Measurements from ENCODE around the gene IL20RB. TPM values are rescaled to one million over a fixed set of nuclear protein-coding genes. Genes with fewer than 3 reads are reported as not detected.

IL20RB gene
- total and polyA plus RNA-seq, 2 donors from 2014 or later: 0.79 TPM; not detected in 1

DNA sequence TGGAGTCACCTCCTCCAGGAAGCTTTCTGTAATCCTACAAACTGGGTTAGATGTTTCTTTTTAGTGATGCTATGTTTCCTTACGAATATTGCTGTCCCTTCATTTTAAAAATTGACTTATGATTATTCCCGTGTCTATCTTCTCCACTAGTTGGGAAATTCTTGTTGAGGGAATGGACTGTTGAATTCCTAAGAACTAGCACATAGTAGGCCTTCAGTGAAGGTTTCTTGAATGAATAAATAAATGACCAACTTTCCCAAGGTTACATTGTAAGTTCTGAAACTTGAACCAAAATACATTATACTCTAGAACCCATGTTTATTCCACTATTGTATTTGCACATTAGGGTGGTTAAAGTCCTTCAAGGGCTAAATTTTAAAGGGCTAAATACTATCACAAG lies 812 bp upstream of the IL20RB start:
- H3K9ac ChIP-seq (ENCODE audit: low read length in 3 of 3): no peak overlapping the region
- DNase-seq: no peak
- peaks cover 0 to 20% (median 7%) of the 10 kb centered on the region in 3 donors for H3K4me1 ChIP-seq (ENCODE audit: control insufficient read depth in 2 of 3, insufficient read depth in 2 of 3, low read depth in 1 of 3, low read length in 3 of 3)
- H3K9me3 ChIP-seq (ENCODE audit: control insufficient read depth in 2 of 3, insufficient read depth in 1 of 3, low read length in 3 of 3): no peaks in the 10 kb centered on the region
- no peak overlapping the region for H3K4me3 ChIP-seq (ENCODE audit: low read length in 3 of 3)
- H3K27ac ChIP-seq (ENCODE audit: low read depth in 2 of 2, low read length in 2 of 2): no peak overlapping the region
- FAIRE-seq: no peak
- H3K36me3 ChIP-seq (ENCODE audit: control insufficient read depth in 2 of 3, insufficient read depth in 3 of 3, low read length in 3 of 3): no peaks in the 10 kb centered on the region
- intact Hi-C loops (cut with DNase I): no loop called here
- H3K27me3 ChIP-seq (ENCODE audit: control insufficient read depth, insufficient read depth, low read length): no peaks in the 10 kb centered on the region
- TF ChIP-seq, protein P1, sequence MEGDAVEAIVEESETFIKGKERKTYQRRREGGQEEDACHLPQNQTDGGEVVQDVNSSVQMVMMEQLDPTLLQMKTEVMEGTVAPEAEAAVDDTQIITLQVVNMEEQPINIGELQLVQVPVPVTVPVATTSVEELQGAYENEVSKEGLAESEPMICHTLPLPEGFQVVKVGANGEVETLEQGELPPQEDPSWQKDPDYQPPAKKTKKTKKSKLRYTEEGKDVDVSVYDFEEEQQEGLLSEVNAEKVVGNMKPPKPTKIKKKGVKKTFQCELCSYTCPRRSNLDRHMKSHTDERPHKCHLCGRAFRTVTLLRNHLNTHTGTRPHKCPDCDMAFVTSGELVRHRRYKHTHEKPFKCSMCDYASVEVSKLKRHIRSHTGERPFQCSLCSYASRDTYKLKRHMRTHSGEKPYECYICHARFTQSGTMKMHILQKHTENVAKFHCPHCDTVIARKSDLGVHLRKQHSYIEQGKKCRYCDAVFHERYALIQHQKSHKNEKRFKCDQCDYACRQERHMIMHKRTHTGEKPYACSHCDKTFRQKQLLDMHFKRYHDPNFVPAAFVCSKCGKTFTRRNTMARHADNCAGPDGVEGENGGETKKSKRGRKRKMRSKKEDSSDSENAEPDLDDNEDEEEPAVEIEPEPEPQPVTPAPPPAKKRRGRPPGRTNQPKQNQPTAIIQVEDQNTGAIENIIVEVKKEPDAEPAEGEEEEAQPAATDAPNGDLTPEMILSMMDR (IDR thresholded peaks at IDR 0.05; ENCODE audit: borderline replicate concordance, extremely low read depth, insufficient read depth): no peak

DNA sequence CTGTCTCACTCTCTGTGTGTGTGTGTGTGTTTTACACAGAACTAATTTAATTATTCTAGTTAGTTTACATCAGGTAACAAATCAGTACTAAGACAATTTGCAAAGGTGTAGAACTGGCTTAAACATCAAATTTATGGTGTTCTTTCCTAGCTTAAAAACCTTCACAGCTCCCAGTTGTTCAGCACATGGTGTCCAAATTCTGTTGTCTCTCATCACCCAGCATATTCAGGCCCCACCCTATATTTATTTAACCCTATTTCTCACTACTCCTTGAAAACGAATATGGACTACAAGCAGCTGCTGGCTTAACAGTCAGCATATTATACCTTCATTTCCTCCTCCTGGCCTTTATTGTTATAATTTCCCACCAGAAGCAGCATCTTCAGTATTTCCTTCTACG lies 1.2 kb downstream of the IL20RB start:
- FAIRE-seq: no peak
- no peaks in the 10 kb centered on the region for H3K9me3 ChIP-seq (ENCODE audit: control insufficient read depth in 2 of 3, insufficient read depth in 1 of 3, low read length in 3 of 3)
- H3K27ac ChIP-seq (ENCODE audit: low read depth in 2 of 2, low read length in 2 of 2): no peak overlapping the region
- H3K9ac ChIP-seq (ENCODE audit: low read length in 3 of 3): no peak overlapping the region
- H3K27me3 ChIP-seq (ENCODE audit: control insufficient read depth, insufficient read depth, low read length): no peaks in the 10 kb centered on the region
- peaks cover 0 to 20% (median 7%) of the 10 kb centered on the region in 3 donors for H3K4me1 ChIP-seq (ENCODE audit: control insufficient read depth in 2 of 3, insufficient read depth in 2 of 3, low read depth in 1 of 3, low read length in 3 of 3)
- intact Hi-C loops (cut with DNase I): no loop called here
- H3K36me3 ChIP-seq (ENCODE audit: control insufficient read depth in 2 of 3, insufficient read depth in 3 of 3, low read length in 3 of 3): no peaks in the 10 kb centered on the region
- TF ChIP-seq, protein P1 (IDR thresholded peaks at IDR 0.05; ENCODE audit: borderline replicate concordance, extremely low read depth, insufficient read depth): no peak
- DNase-seq: no peak
- H3K4me3 ChIP-seq (ENCODE audit: low read length in 3 of 3): no peak overlapping the region

GRCh38 chr3:136959599-136959998 lies 1.8 kb downstream of the IL20RB start:
- TF ChIP-seq, protein P1 (IDR thresholded peaks at IDR 0.05; ENCODE audit: borderline replicate concordance, extremely low read depth, insufficient read depth): no peak
- Histone ChIP-seq H3K27ac (ENCODE audit: low read depth in 2 of 2, low read length in 2 of 2) (no peak overlapping the region), H3K4me3 (ENCODE audit: low read length in 3 of 3) (no peak overlapping the region), H3K27me3 (ENCODE audit: control insufficient read depth, insufficient read depth, low read length) (no peaks in the 10 kb centered on the region), H3K9me3 (ENCODE audit: control insufficient read depth in 2 of 3, insufficient read depth in 1 of 3, low read length in 3 of 3) (no peaks in the 10 kb centered on the region), H3K36me3 (ENCODE audit: control insufficient read depth in 2 of 3, insufficient read depth in 3 of 3, low read length in 3 of 3) (no peaks in the 10 kb centered on the region), H3K9ac (ENCODE audit: low read length in 3 of 3) (no peak overlapping the region), H3K4me1 (ENCODE audit: control insufficient read depth in 2 of 3, insufficient read depth in 2 of 3, low read depth in 1 of 3, low read length in 3 of 3) (peaks cover 0 to 15% (median 7%) of the 10 kb centered on the region in 3 donors)
- FAIRE-seq (no peak), DNase-seq (no peak)
- intact Hi-C loops (cut with DNase I): no loop called here
